Panc1 (cell line): ENCODE data around the gene GLI3. TPM values are rescaled to one million over a fixed set of nuclear protein-coding genes. Genes with fewer than 3 reads are reported as not detected.

Experiments used
- ATAC-seq: fragments of 200-7000 bp; cut with Tn5 transposase; 2 replicates; pipeline ENCODE4 v1.9.1; 2020; ENCODE audit warnings: mild to moderate bottlenecking, moderate library complexity
- BruUV-seq: library from RNA; stranded (reverse); fragments of 400-500 nt; replicated peaks from 2 replicates; lab custom pipeline; 2021; lab: Mats Ljungman, UMichigan
- CTCF ChIA-PET: fragments of 300-600 bp; sonication (Branson Sonifier 250); formaldehyde crosslinking; loops from one replicate; lab custom pipeline; 2022; ENCODE audit warnings: antibody characterized with exemption; lab: Charles Lee
- POLR2A ChIA-PET: fragments of 300-600 bp; sonication (Branson Sonifier 250); formaldehyde crosslinking; loops from one replicate; lab custom pipeline; 2022; ENCODE audit warnings: antibody characterized with exemption; lab: Charles Lee
- DNase-seq: peaks from one replicate; pipeline ENCODE4 v3.0.0-alpha.2; 2010; ENCODE audit warnings: low read depth, low spot score
- H3K27ac ChIP-seq: 2 replicates; pipeline ENCODE4 v1.5.1; 2011; ENCODE audit warnings: mild to moderate bottlenecking, low read length, inconsistent platforms
- H3K27me3 ChIP-seq: fragments of 200-500 bp; sonication (Bioruptor generic); 2 replicates; pipeline ENCODE4 v1.6.0; 2014; ENCODE audit warnings: low read length, inconsistent platforms; ENCODE audit not compliant: control insufficient read depth, insufficient read depth
- H3K36me3 ChIP-seq: fragments of 200-500 bp; sonication (Bioruptor generic); 2 replicates; pipeline ENCODE4 v1.5.1; 2014; ENCODE audit warnings: inconsistent platforms, mild to moderate bottlenecking, low read length, moderate library complexity; ENCODE audit not compliant: control insufficient read depth, insufficient read depth
- H3K4me1 ChIP-seq: 2 replicates; pipeline ENCODE4 v1.5.1; 2011; ENCODE audit warnings: inconsistent platforms, mild to moderate bottlenecking, low read length, moderate library complexity; ENCODE audit not compliant: control insufficient read depth, insufficient read depth
- H3K4me3 ChIP-seq, 2 experiments: 2 replicates each; pipeline ENCODE4 v1.5.1; 2011 to 2012; ENCODE audit warnings: low read depth in 2 of 2, low read length in 2 of 2, mild to moderate bottlenecking in 2 of 2, inconsistent platforms in 1 of 2, moderate library complexity in 1 of 2
- H3K9me3 ChIP-seq: fragments of 200-500 bp; sonication (Bioruptor generic); 2 replicates; pipeline ENCODE4 v1.5.1; 2014; ENCODE audit warnings: low read depth, mild to moderate bottlenecking, inconsistent platforms, low read length, moderate library complexity; ENCODE audit not compliant: control insufficient read depth, insufficient read depth
- CTCF ChIP-seq: fragments of 450-650 bp; IDR thresholded peaks from 2 replicates; pipeline ENCODE4 v1.5.1; 2017; ENCODE audit warnings: mild to moderate bottlenecking
- POLR2AphosphoS5 ChIP-seq: IDR thresholded peaks from 2 replicates; pipeline ENCODE4 v1.6.1; 2012; ENCODE audit warnings: mild to moderate bottlenecking, low read depth, low read length, moderate library complexity
- REST ChIP-seq, 2 experiments: IDR thresholded peaks; 2 replicates each; pipeline ENCODE4 v1.6.1; 2011 to 2012; ENCODE audit warnings: low read depth in 2 of 2, control low read depth in 1 of 2, low read length in 1 of 2, mild to moderate bottlenecking in 1 of 2, moderate library complexity in 1 of 2; ENCODE audit not compliant: insufficient read depth in 1 of 2
- SIN3A ChIP-seq: IDR thresholded peaks from 2 replicates; pipeline ENCODE4 v1.6.1; 2012; ENCODE audit warnings: low read depth, mild to moderate bottlenecking, low read length, moderate library complexity, borderline replicate concordance; ENCODE audit not compliant: insufficient read depth
- TCF7L2 ChIP-seq: IDR thresholded peaks from 2 replicates; pipeline ENCODE4 v1.6.1; 2011; ENCODE audit warnings: mild to moderate bottlenecking, low read depth, low read length, inconsistent platforms
- in situ Hi-C: cut with HindIII; loops from 2 replicates; pipeline ENCODE4 v1.10.0; 2016; ENCODE audit warnings: low sequenced_read_pairs, low pct_unique_long_range_greater_than_20kb
- intact Hi-C: fragments of 100-400 bp; cut with micrococcal nuclease; formaldehyde crosslinking; loops from one replicate; pipeline ENCODE4 v1.10.0; 2022; ENCODE audit not compliant: unreplicated experiment
- total RNA-seq: library from RNA; stranded (reverse); gene quantifications from one replicate; pipeline ENCODE4 v1.2.1, GENCODE V29; 2021; ENCODE audit not compliant: unreplicated experiment

The GLI3 gene
- total RNA-seq, 1 experiment from 2014 or later: 3.7 TPM

- in situ Hi-C loops (no loop called here), intact Hi-C loops (no loop called here)
- CTCF ChIA-PET: interaction anchor here (1.0 kb wide), 1 partner anchor 109 kb away, joined by 3 read pairs; no protein-coding TSS in a partner anchor
- Histone ChIP-seq H3K27me3 (no peaks in the 10 kb centered on the region), H3K4me1 (no peaks in the 10 kb centered on the region; the same call in 1 of the 2 replicates), H3K9me3 (no peaks in the 10 kb centered on the region), H3K36me3 (no peaks in the 10 kb centered on the region), H3K27ac (no peak overlapping the region), H3K4me3 (no peak overlapping the region)
- no TSS peak for BruUV-seq
- ATAC-seq: no peak
- no peak for DNase-seq
- no peak for TF ChIP-seq CTCF
- TF ChIP-seq TCF7L2: no peak
- POLR2A ChIA-PET: no interaction called here
These were observed 130.4 kb downstream of the GLI3 start for GRCh38 chr7:42106562-42106961.

- TF ChIP-seq TCF7L2 (no peak), POLR2AphosphoS5 (no peak), REST (IDR thresholded peaks at IDR 0.05; ENCODE audit: insufficient read depth in 1 of 2, low read depth in 2 of 2, low read length in 1 of 2) (no peak), SIN3A (no peak), CTCF (no peak)
- H3K27ac ChIP-seq: no peak overlapping the region
- CTCF ChIA-PET: interaction anchor here (1.0 kb wide), 1 partner anchor 108 kb away, joined by 3 read pairs; no protein-coding TSS in a partner anchor
- no peaks in the 10 kb centered on the region for H3K27me3 ChIP-seq
- H3K4me1 ChIP-seq: no peaks in the 10 kb centered on the region; the same call in 1 of the 2 replicates
- intact Hi-C loops: no loop called here
- no peaks in the 10 kb centered on the region for H3K9me3 ChIP-seq
- DNase-seq: no peak
- BruUV-seq: no TSS peak
- H3K36me3 ChIP-seq: no peaks in the 10 kb centered on the region
- no peak for ATAC-seq
- H3K4me3 ChIP-seq: no peak overlapping the region
- in situ Hi-C loops: no loop called here
- POLR2A ChIA-PET: no interaction called here
These were observed 131.3 kb downstream of the GLI3 start for GRCh38 chr7:42105554-42106358.
